CD4-positive, alpha-beta T cell (primary cell): ENCODE data around the gene CACNA1G. TPM values are rescaled to one million over a fixed set of nuclear protein-coding genes. Genes with fewer than 3 reads are reported as not detected.

Experiments used
- ATAC-seq: fragments of 200-7000 bp; cut with Tn5 transposase; one replicate; pipeline ENCODE4 v1.10.0; 2022; ENCODE audit warnings: mild to moderate bottlenecking; ENCODE audit not compliant: poor library complexity
- CTCF ChIA-PET: fragments of 350-600 bp; sonication (Branson Sonifier 250); formaldehyde crosslinking; loops from one replicate; lab custom pipeline; 2021; ENCODE audit warnings: antibody characterized with exemption, inconsistent platforms; lab: Charles Lee
- POLR2A ChIA-PET: fragments of 350-600 bp; sonication (Branson Sonifier 250); formaldehyde crosslinking; loops from one replicate; lab custom pipeline; 2021; ENCODE audit warnings: antibody characterized with exemption, inconsistent platforms; lab: Charles Lee
- DNase-seq, 14 experiments: peaks; one replicate each; pipeline ENCODE4 v3.0.0-alpha.2; 2013 to 2020; ENCODE audit warnings: mixed read lengths in 2 of 14
- H3K27ac ChIP-seq, 2 donors: one replicate each; pipeline versions ENCODE4 v1.5.1 to v1.7.0; 2013; ENCODE audit warnings: low read length in 2 of 2, low read depth in 1 of 2, mild to moderate bottlenecking in 1 of 2
- H3K27me3 ChIP-seq, 2 experiments: 1 replicate in 1 of 2; 2 replicates in 1 of 2; pipeline versions ENCODE4 v1.6.1 to v1.7.0; 2013; ENCODE audit warnings: low read length in 2 of 2, control low read depth in 1 of 2, mild to moderate bottlenecking in 1 of 2, moderate library complexity in 1 of 2; ENCODE audit not compliant: insufficient read depth in 2 of 2, control insufficient read depth in 1 of 2
- H3K36me3 ChIP-seq: one replicate; pipeline ENCODE4 v1.6.1; 2013; ENCODE audit warnings: low read length, control low read depth; ENCODE audit not compliant: insufficient read depth
- H3K4me1 ChIP-seq: one replicate; pipeline ENCODE4 v1.6.1; 2013; ENCODE audit warnings: low read length, control low read depth; ENCODE audit not compliant: insufficient read depth
- H3K4me3 ChIP-seq: one replicate; pipeline ENCODE4 v1.5.1; 2013; ENCODE audit warnings: mild to moderate bottlenecking, low read length, moderate library complexity
- H3K9me3 ChIP-seq, 2 experiments: 1 replicate in 1 of 2; 2 replicates in 1 of 2; pipeline versions ENCODE4 v1.6.1 to v1.7.0; 2013; ENCODE audit warnings: low read length in 2 of 2, mild to moderate bottlenecking in 2 of 2, control low read depth in 1 of 2, moderate library complexity in 1 of 2; ENCODE audit not compliant: control insufficient read depth in 1 of 2, insufficient read depth in 1 of 2
- H3K27ac Mint-ChIP-seq: one replicate; pipeline ENCODE4 v1.8.0; 2020; ENCODE audit warnings: mixed read lengths
- H3K27me3 Mint-ChIP-seq: one replicate; pipeline ENCODE4 v1.8.0; 2021; ENCODE audit warnings: mixed read lengths
- H3K36me3 Mint-ChIP-seq: one replicate; pipeline ENCODE4 v1.8.0; 2021; ENCODE audit warnings: low read depth, mixed read lengths
- H3K4me1 Mint-ChIP-seq: one replicate; pipeline ENCODE4 v1.8.0; 2021; ENCODE audit warnings: low read depth, mixed read lengths
- H3K4me3 Mint-ChIP-seq: one replicate; pipeline ENCODE4 v1.8.0; 2020; ENCODE audit warnings: mild to moderate bottlenecking, mixed read lengths
- H3K9me3 Mint-ChIP-seq: one replicate; pipeline ENCODE4 v1.8.0; 2020; ENCODE audit warnings: mixed read lengths
- CTCF ChIP-seq: fragments of 200-600 bp; IDR thresholded peaks from one replicate; pipeline ENCODE4 v1.8.0; 2022; ENCODE audit warnings: antibody characterized with exemption, mild to moderate bottlenecking
- intact Hi-C, 2 experiments: fragments of 100-400 bp; cut with DNase I in 1 of 2; cut with micrococcal nuclease in 1 of 2; formaldehyde crosslinking; loops; one replicate each; pipeline versions ENCODE4 v1.15.1 to v1.9.0; 2023 to 2025; cut with DNase I, micrococcal nuclease
- total RNA-seq, 174 experiments: library from RNA in 2 of 174; stranded (reverse) in 2 of 174; gene quantifications; one replicate each; pipeline ENCODE4 v1.2.3 and lab custom pipeline; 2021 to 2026

Gene CACNA1G
- total RNA-seq, 2 experiments from 2014 or later: not detected

- H3K4me3 Mint-ChIP-seq: no peak overlapping the region
Measured at GRCh38 chr17:50548831-50549230, 11.7 kb upstream of the CACNA1G start.

GRCh38 chr17:50549256-50549941 lies 11.1 kb upstream of the CACNA1G start:
- no peaks in the 10 kb centered on the region for H3K9me3 ChIP-seq
- Mint-ChIP-seq H3K4me3 (no peak overlapping the region), H3K9me3 (no peaks in the 10 kb centered on the region), H3K4me1 (peaks cover 7% of the 10 kb centered on the region), H3K36me3 (no peaks in the 10 kb centered on the region), H3K27ac (no peak overlapping the region), H3K27me3 (peaks cover under 1% of the 10 kb centered on the region)
- ChIA-PET CTCF (interaction anchor here (1.5 kb wide), 1 partner anchor 14 kb away, joined by 3 read pairs; no protein-coding TSS in a partner anchor), POLR2A (interaction anchor here (1.6 kb wide), 1 partner anchor 11 kb away, joined by 7 read pairs; the partner anchor contains the start of gene CACNA1G)
- no peaks in the 10 kb centered on the region for H3K36me3 ChIP-seq
- peaks cover 18% of the 10 kb centered on the region for H3K4me1 ChIP-seq
- H3K27me3 ChIP-seq: no peaks in the 10 kb centered on the region
- no peak for ATAC-seq
- TF ChIP-seq CTCF: no peak
- intact Hi-C loops: loop anchor here (5.0 to 10.0 kb wide), 3 partner anchors 65 to 408 kb away; no protein-coding TSS in a partner anchor
- H3K4me3 ChIP-seq: no peak overlapping the region
- no peak overlapping the region for H3K27ac ChIP-seq
- no peak for DNase-seq

More at GRCh38 chr17:50548831-50549230, 11.7 kb upstream of the CACNA1G start:
- TF ChIP-seq CTCF: no peak
- no peaks in the 10 kb centered on the region for H3K9me3 ChIP-seq
- Mint-ChIP-seq H3K36me3 (no peaks in the 10 kb centered on the region), H3K9me3 (no peaks in the 10 kb centered on the region), H3K27ac (no peak overlapping the region), H3K27me3 (peaks cover 6% of the 10 kb centered on the region), H3K4me1 (peaks cover 13% of the 10 kb centered on the region)
- no peak overlapping the region for H3K27ac ChIP-seq
- H3K36me3 ChIP-seq: no peaks in the 10 kb centered on the region
- no peaks in the 10 kb centered on the region for H3K27me3 ChIP-seq
- CTCF ChIA-PET: interaction anchor here (1.5 kb wide), 1 partner anchor 14 kb away, joined by 3 read pairs; no protein-coding TSS in a partner anchor
- H3K4me3 ChIP-seq: no peak overlapping the region
- H3K4me1 ChIP-seq: peaks cover 18% of the 10 kb centered on the region
- intact Hi-C loops: loop anchor here (5.0 to 10.0 kb wide), 3 partner anchors 64 to 408 kb away; no protein-coding TSS in a partner anchor
- no peak for ATAC-seq
- POLR2A ChIA-PET: no interaction called here
- DNase-seq: no peak

- ChIA-PET POLR2A (interaction anchor here (1.6 kb wide), 1 partner anchor 10 kb away, joined by 7 read pairs; the partner anchor contains the start of gene CACNA1G), CTCF (interaction anchor here (1.5 kb wide), 1 partner anchor 13 kb away, joined by 3 read pairs; no protein-coding TSS in a partner anchor)
- Mint-ChIP-seq H3K27me3 (no peaks in the 10 kb centered on the region), H3K4me1 (peaks cover 5% of the 10 kb centered on the region), H3K36me3 (no peaks in the 10 kb centered on the region), H3K9me3 (no peaks in the 10 kb centered on the region), H3K27ac (no peak overlapping the region), H3K4me3 (no peak overlapping the region)
- DNase-seq: no peak
- Histone ChIP-seq H3K27ac (no peak overlapping the region), H3K4me1 (peaks cover 18% of the 10 kb centered on the region), H3K27me3 (no peaks in the 10 kb centered on the region), H3K9me3 (no peaks in the 10 kb centered on the region), H3K4me3 (no peak overlapping the region), H3K36me3 (no peaks in the 10 kb centered on the region)
- no peak for TF ChIP-seq CTCF
- intact Hi-C loops: loop anchor here (5.0 to 10.0 kb wide), 3 partner anchors 65 to 407 kb away; no protein-coding TSS in a partner anchor
- no peak for ATAC-seq
Measured at GRCh38 chr17:50549969-50550368, 10.5 kb upstream of the CACNA1G start.
